CD14-positive monocyte (primary cell): Measurements from ENCODE around the gene CKAP4. TPM values are rescaled to one million over a fixed set of nuclear protein-coding genes. Genes with fewer than 3 reads are reported as not detected.
"Not testable (repeated sequence)": the region's sequence is repeated elsewhere in the genome, so short reads cannot be mapped to it uniquely, and the experiment has no call there.

Experiments
- DNase-seq, 3 donors: peaks; one replicate each; pipeline ENCODE4 v3.0.0-alpha.2; 2011 to 2022
- H2AFZ ChIP-seq: 2 replicates; pipeline ENCODE4 v1.6.0; 2012; ENCODE audit warnings: mild to moderate bottlenecking, low read depth, low read length, inconsistent platforms; ENCODE audit not compliant: insufficient read depth, poor library complexity, severe bottlenecking
- H3K27ac ChIP-seq, 2 donors: 1 replicate in 1 of 2; 2 replicates in 1 of 2; pipeline ENCODE4 v1.5.1; 2012 to 2013; ENCODE audit warnings: low read length in 2 of 2, control low read depth in 1 of 2, inconsistent platforms in 1 of 2, low read depth in 1 of 2, mild to moderate bottlenecking in 1 of 2
- H3K27me3 ChIP-seq, 2 donors: one replicate each; pipeline versions ENCODE4 v1.6.0 to v1.6.1; 2011 to 2013; ENCODE audit warnings: low read length in 2 of 2; ENCODE audit not compliant: control insufficient read depth in 2 of 2, insufficient read depth in 2 of 2
- H3K36me3 ChIP-seq, 2 donors: replicated peaks in 1 of 2; 1 replicate in 1 of 2; 2 replicates in 1 of 2; pipeline versions ENCODE4 v1.5.1 to v1.6.1; 2012 to 2013; ENCODE audit warnings: low read length in 2 of 2, control low read depth in 1 of 2, inconsistent platforms in 1 of 2, mild to moderate bottlenecking in 1 of 2; ENCODE audit not compliant: insufficient read depth in 2 of 2, control insufficient read depth in 1 of 2
- H3K4me1 ChIP-seq, 2 donors: 1 replicate in 1 of 2; 2 replicates in 1 of 2; pipeline versions ENCODE4 v1.5.1 to v1.6.1; 2012 to 2013; ENCODE audit warnings: low read length in 2 of 2, control low read depth in 1 of 2, inconsistent platforms in 1 of 2, mild to moderate bottlenecking in 1 of 2, moderate library complexity in 1 of 2; ENCODE audit not compliant: insufficient read depth in 2 of 2, control insufficient read depth in 1 of 2
- H3K4me2 ChIP-seq: replicated peaks from 2 replicates; pipeline ENCODE3; 2012; ENCODE audit warnings: low read length, moderate library complexity, mild to moderate bottlenecking; ENCODE audit not compliant: poor library complexity, severe bottlenecking; ENCODE audit errors: extremely low read depth
- H3K4me3 ChIP-seq, 3 experiments: fragments of 200-600 bp in 1 of 3; sonication (generic) in 1 of 3; replicated peaks in 1 of 3; 1 replicate in 2 of 3; 2 replicates in 1 of 3; pipeline ENCODE4 v1.5.1; 2011 to 2013; ENCODE audit warnings: low read length in 3 of 3, mild to moderate bottlenecking in 3 of 3, control low read depth in 2 of 3, low read depth in 2 of 3, inconsistent platforms in 1 of 3, moderate library complexity in 1 of 3
- H3K79me2 ChIP-seq: 2 replicates; pipeline ENCODE4 v1.6.0; 2012; ENCODE audit warnings: mild to moderate bottlenecking, control low read depth, inconsistent platforms, low read length, moderate library complexity; ENCODE audit not compliant: insufficient read depth
- H3K9ac ChIP-seq: 2 replicates; pipeline ENCODE4 v1.6.0; 2017; ENCODE audit warnings: low read length, mild to moderate bottlenecking; ENCODE audit not compliant: insufficient read depth, poor library complexity, severe bottlenecking
- H3K9me3 ChIP-seq, 2 donors: replicated peaks in 1 of 2; 1 replicate in 1 of 2; 2 replicates in 1 of 2; pipeline versions ENCODE4 v1.5.1 to v1.6.1; 2012 to 2013; ENCODE audit warnings: low read length in 2 of 2, control low read depth in 1 of 2; ENCODE audit not compliant: control insufficient read depth in 1 of 2, insufficient read depth in 1 of 2
- H4K20me1 ChIP-seq: 2 replicates; pipeline ENCODE4 v1.6.0; 2012; ENCODE audit warnings: mild to moderate bottlenecking, low read length, control low read depth, moderate library complexity; ENCODE audit not compliant: insufficient read depth
- H3K27ac Mint-ChIP-seq, 7 donors: one replicate each; pipeline ENCODE4 v1.8.0; 2020; ENCODE audit warnings: mild to moderate bottlenecking in 7 of 7, mixed read lengths in 7 of 7, moderate library complexity in 6 of 7, inconsistent platforms in 2 of 7
- H3K27me3 Mint-ChIP-seq, 3 donors: one replicate each; pipeline ENCODE4 v1.8.0; 2021 to 2022; ENCODE audit warnings: low read depth in 3 of 3, mild to moderate bottlenecking in 3 of 3, mixed read lengths in 3 of 3, moderate library complexity in 3 of 3, inconsistent platforms in 1 of 3
- H3K36me3 Mint-ChIP-seq, 2 donors: one replicate each; pipeline ENCODE4 v1.8.0; 2020; ENCODE audit warnings: mixed read lengths in 2 of 2, inconsistent platforms in 1 of 2, mild to moderate bottlenecking in 1 of 2
- H3K4me1 Mint-ChIP-seq: one replicate; pipeline ENCODE4 v1.8.0; 2020; ENCODE audit warnings: mild to moderate bottlenecking, mixed read lengths
- H3K4me3 Mint-ChIP-seq, 2 donors: one replicate each; pipeline ENCODE4 v1.8.0; 2020; ENCODE audit warnings: mild to moderate bottlenecking in 2 of 2, mixed read lengths in 2 of 2, moderate library complexity in 1 of 2
- H3K9me3 Mint-ChIP-seq, 7 donors: one replicate each; pipeline ENCODE4 v1.8.0; 2020 to 2022; ENCODE audit warnings: mixed read lengths in 7 of 7, mild to moderate bottlenecking in 6 of 7, moderate library complexity in 6 of 7, inconsistent platforms in 2 of 7
- WGBS: methylation state at CpG from one replicate; pipeline ENCODE4 v1.1.5; 2013; ENCODE audit warnings: missing lambda C conversion rate; ENCODE audit not compliant: insufficient coverage; 5-methylcytosine and 5-hydroxymethylcytosine counted together
- intact Hi-C, 2 donors: fragments of 100-400 bp; cut with micrococcal nuclease; formaldehyde crosslinking; loops; one replicate each; pipeline versions ENCODE4 v1.15.0 to v1.15.1; 2023
- polyA plus RNA-seq, 3 donors: library from polyadenylated mRNA; depleted of rRNA in 1 of 3; unstranded in 2 of 3; stranded (reverse) in 1 of 3; fragments of 300-500 nt in 2 of 3; fragments of >200 nt in 1 of 3; fragmentation: Illumina TruSeq in 2 of 3; gene quantifications; 1 replicate in 2 of 3; 2 replicates in 1 of 3; pipeline ENCODE4 v1.2.3, GENCODE V29; 2012 to 2021
- TF ChIP-seq, protein P1 (sequence below): fragments of 200-600 bp; IDR thresholded peaks from one replicate; pipeline ENCODE4 v1.8.0; 2022; ENCODE audit warnings: antibody characterized with exemption, mild to moderate bottlenecking

The CKAP4 gene
- polyA plus RNA-seq, 3 donors: 46.9 to 59.4 (median 55.9) TPM

GRCh38 chr12:106288101-106288493 is 40.3 kb upstream of the CKAP4 start:
- Mint-ChIP-seq H3K4me3 (no peak overlapping the region), H3K27ac (peak overlapping the region in 3 of 7 donors; percentile 15 to 65 (median 43)), H3K27me3 (peaks cover 14 to 26% (median 14%) of the 10 kb centered on the region in 3 donors), H3K4me1 (peaks cover 38% of the 10 kb centered on the region), H3K9me3 (no peaks in the 10 kb centered on the region), H3K36me3 (peaks cover 0 to 2% of the 10 kb centered on the region in 2 donors)
- Histone ChIP-seq H3K4me3 (no peak overlapping the region), H3K4me2 (no peak overlapping the region), H3K27ac (no peak overlapping the region), H3K9ac (no peak overlapping the region), H4K20me1 (no peaks in the 10 kb centered on the region), H3K4me1 (peaks cover 14 to 27% of the 10 kb centered on the region in 2 donors), H3K9me3 (no peaks in the 10 kb centered on the region), H3K27me3 (peaks cover 10 to 13% of the 10 kb centered on the region in 2 donors), H2AFZ (no peak overlapping the region), H3K36me3 (no peaks in the 10 kb centered on the region), H3K79me2 (no peaks in the 10 kb centered on the region)
- TF ChIP-seq, protein P1, sequence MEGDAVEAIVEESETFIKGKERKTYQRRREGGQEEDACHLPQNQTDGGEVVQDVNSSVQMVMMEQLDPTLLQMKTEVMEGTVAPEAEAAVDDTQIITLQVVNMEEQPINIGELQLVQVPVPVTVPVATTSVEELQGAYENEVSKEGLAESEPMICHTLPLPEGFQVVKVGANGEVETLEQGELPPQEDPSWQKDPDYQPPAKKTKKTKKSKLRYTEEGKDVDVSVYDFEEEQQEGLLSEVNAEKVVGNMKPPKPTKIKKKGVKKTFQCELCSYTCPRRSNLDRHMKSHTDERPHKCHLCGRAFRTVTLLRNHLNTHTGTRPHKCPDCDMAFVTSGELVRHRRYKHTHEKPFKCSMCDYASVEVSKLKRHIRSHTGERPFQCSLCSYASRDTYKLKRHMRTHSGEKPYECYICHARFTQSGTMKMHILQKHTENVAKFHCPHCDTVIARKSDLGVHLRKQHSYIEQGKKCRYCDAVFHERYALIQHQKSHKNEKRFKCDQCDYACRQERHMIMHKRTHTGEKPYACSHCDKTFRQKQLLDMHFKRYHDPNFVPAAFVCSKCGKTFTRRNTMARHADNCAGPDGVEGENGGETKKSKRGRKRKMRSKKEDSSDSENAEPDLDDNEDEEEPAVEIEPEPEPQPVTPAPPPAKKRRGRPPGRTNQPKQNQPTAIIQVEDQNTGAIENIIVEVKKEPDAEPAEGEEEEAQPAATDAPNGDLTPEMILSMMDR: no peak
- DNase-seq: no peak
- intact Hi-C loops: loop anchor here in 1 of 2 donors (5.0 kb wide), 1 partner anchor 41 kb away; the partner anchor contains the start of gene CKAP4
- WGBS: 100% methylated on average over 1 of the region's 1 CpG

- H3K79me2 ChIP-seq: no peaks in the 10 kb centered on the region
- TF ChIP-seq, protein P1: no peak
- H3K27me3 ChIP-seq: peaks cover 10 to 13% of the 10 kb centered on the region in 2 donors
- Mint-ChIP-seq H3K27ac (peak overlapping the region in 3 of 7 donors; percentile 15 to 68 (median 43)), H3K9me3 (peaks cover under 1 to 3% (median 2%) of the 10 kb centered on the region in 7 donors), H3K4me3 (no peak overlapping the region), H3K4me1 (peaks cover 41% of the 10 kb centered on the region), H3K36me3 (peaks cover 1 to 2% of the 10 kb centered on the region in 2 donors), H3K27me3 (peaks cover 14 to 29% (median 19%) of the 10 kb centered on the region in 3 donors)
- DNase-seq: no peak
- WGBS: no CpG with 5 or more reads among the region's 1 CpG
- no peak overlapping the region for H3K9ac ChIP-seq
- no peak overlapping the region for H3K4me3 ChIP-seq
- no peaks in the 10 kb centered on the region for H4K20me1 ChIP-seq
- H2AFZ ChIP-seq: no peak overlapping the region
- H3K4me1 ChIP-seq: peaks cover 14 to 27% of the 10 kb centered on the region in 2 donors
- H3K27ac ChIP-seq: no peak overlapping the region
- intact Hi-C loops: loop anchor here in 1 of 2 donors (5.0 kb wide), 1 partner anchor 40 kb away; the partner anchor contains the start of gene CKAP4
- no peak overlapping the region for H3K4me2 ChIP-seq
- H3K9me3 ChIP-seq: peaks cover 0 to under 1% of the 10 kb centered on the region in 2 donors
- no peaks in the 10 kb centered on the region for H3K36me3 ChIP-seq
These were observed 39.5 kb upstream of the CKAP4 start for GRCh38 chr12:106287364-106287763.

- peaks cover 5 to 10% (median 9%) of the 10 kb centered on the region in 7 donors for H3K9me3 Mint-ChIP-seq
- not testable (repeated sequence) for H3K4me3 ChIP-seq, H4K20me1 ChIP-seq, H3K27ac ChIP-seq, DNase-seq, H3K36me3 Mint-ChIP-seq, H3K27ac Mint-ChIP-seq, H3K4me2 ChIP-seq, H3K79me2 ChIP-seq, H3K9ac ChIP-seq, H3K9me3 ChIP-seq, H2AFZ ChIP-seq, H3K36me3 ChIP-seq
- peaks cover 14 to 29% (median 19%) of the 10 kb centered on the region in 3 donors for H3K27me3 Mint-ChIP-seq
- peak overlapping the region in 1 of 2 donors; percentile 52 for H3K4me3 Mint-ChIP-seq
- intact Hi-C loops: loop anchor here in 1 of 2 donors (5.0 kb wide), 1 partner anchor 39 kb away; the partner anchor contains the start of gene CKAP4
- H3K4me1 Mint-ChIP-seq: peaks cover 44% of the 10 kb centered on the region
- Histone ChIP-seq H3K27me3 (peaks cover 10 to 13% of the 10 kb centered on the region in 2 donors), H3K4me1 (peaks cover 14 to 27% of the 10 kb centered on the region in 2 donors)
- WGBS: 95% methylated on average over 8 of the region's 14 CpGs
These were observed 38.8 kb upstream of the CKAP4 start for GRCh38 chr12:106286576-106287162.
